Measurements from ENCODE around the gene FNDC11. TPM values are rescaled to one million over a fixed set of nuclear protein-coding genes. Genes with fewer than 3 reads are reported as not detected.
A peak's percentile ranks its signal among the peaks of the same experiment; 100 is the strongest.

Gene FNDC11
- total and polyA plus RNA-seq, 2 of the 13 experiments (the other 11 are each of a cell fraction or from before 2014, with no cell fraction given) = 0.07 TPM; not detected in 1

- TF ChIP-seq SNAPC4 (CRISPR knock-in tag; IDR thresholded peaks at IDR 0.05) (no peak), ZNF501 (CRISPR knock-in tag; IDR thresholded peaks at IDR 0.05) (no peak), CAMTA2 (CRISPR knock-in tag; IDR thresholded peaks at IDR 0.05; ENCODE audit: borderline replicate concordance) (peak; percentile 31; the same call in 1 of the 2 replicates), ZNF350 (CRISPR knock-in tag; IDR thresholded peaks at IDR 0.05; ENCODE audit: borderline replicate concordance, low read depth) (no peak), ZGPAT (CRISPR knock-in tag; IDR thresholded peaks at IDR 0.05) (no peak), CREB1 (IDR thresholded peaks at IDR 0.05) (no peak), CREB1 (CRISPR knock-in tag; IDR thresholded peaks at IDR 0.05) (no peak), HDAC1 (CRISPR knock-in tag; IDR thresholded peaks at IDR 0.05) (0 out of 2 replicates have a peak, but pooled peaks have one; percentile 9), KLF13 (CRISPR knock-in tag; IDR thresholded peaks at IDR 0.05) (peak; percentile 78; the same call in 1 of the 2 replicates), ZNF562 (CRISPR knock-in tag; IDR thresholded peaks at IDR 0.05; ENCODE audit: borderline replicate concordance) (no peak), SPEN (CRISPR knock-in tag; IDR thresholded peaks at IDR 0.05; ENCODE audit: low read depth) (no peak), HOXA5 (CRISPR knock-in tag; IDR thresholded peaks at IDR 0.05) (no peak), BRCA1 (CRISPR knock-in tag; IDR thresholded peaks at IDR 0.05) (no peak), E2F5 (CRISPR knock-in tag; conservative IDR thresholded peaks at IDR 0.05) (no peak), ARHGAP35 (CRISPR knock-in tag; IDR thresholded peaks at IDR 0.05; ENCODE audit: borderline replicate concordance) (no peak), PREB (CRISPR knock-in tag; IDR thresholded peaks at IDR 0.05) (no peak), ZNF569 (CRISPR knock-in tag; IDR thresholded peaks at IDR 0.05; ENCODE audit: borderline replicate concordance) (no peak), IKZF1 (IDR thresholded peaks at IDR 0.05) (no peak), ZBTB44 (CRISPR knock-in tag; IDR thresholded peaks at IDR 0.05) (no peak), ZNF232 (CRISPR knock-in tag; IDR thresholded peaks at IDR 0.05; ENCODE audit: borderline replicate concordance) (no peak)
Observed at GRCh38 chr20:63572071-63572787, 18.3 kb downstream of the FNDC11 start (continued).

Data from HepG2 (cell line).